ENCODE data around the gene GBP7.
A peak's percentile ranks its signal among the peaks of the same experiment; 100 is the strongest.

The GBP7 gene

DNA sequence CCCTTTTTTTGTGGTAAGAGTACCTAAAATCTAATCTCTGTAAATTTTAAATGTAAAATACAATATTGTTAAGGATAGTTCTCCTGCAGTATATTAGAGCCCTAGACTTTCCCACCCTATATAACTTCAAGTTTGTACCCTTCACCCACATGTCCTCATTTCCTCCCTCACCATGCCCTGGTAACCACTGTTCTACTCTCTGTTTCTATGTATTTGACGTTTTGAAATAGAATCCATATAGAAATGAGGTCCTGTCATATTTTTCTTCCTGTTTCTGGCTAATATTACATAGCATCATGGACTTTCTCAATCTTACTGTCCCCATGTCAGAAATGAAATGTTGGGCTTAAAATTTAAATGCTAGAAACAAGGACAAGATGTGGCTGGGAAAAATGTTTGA is 24.8 kb downstream of the GBP7 start:
- Histone ChIP-seq H3K9me2 (replicated peaks; ENCODE audit: low read depth, low read length) (no peaks in the 10 kb centered on the region), H2AFZ (ENCODE audit: low read length) (no peak overlapping the region; the same call in 1 of the 2 replicates), H3K79me2 (ENCODE audit: insufficient read depth, low read length) (no peaks in the 10 kb centered on the region), H3K4me3 (ENCODE audit: low read length, poor library complexity, severe bottlenecking) (no peak overlapping the region), H3K9me3 (ENCODE audit: insufficient read depth, low read depth, low read length) (no peaks in the 10 kb centered on the region), H4K20me1 (ENCODE audit: insufficient read depth, low read length, poor library complexity, severe bottlenecking) (no peaks in the 10 kb centered on the region), H3F3A (ENCODE audit: low read depth) (no peaks in the 10 kb centered on the region), H3K4me2 (ENCODE audit: low read depth, low read length, poor library complexity, severe bottlenecking) (no peak overlapping the region), H3K9ac (ENCODE audit: low read depth, low read length, poor library complexity, severe bottlenecking) (no peak overlapping the region), H3K27me3 (ENCODE audit: insufficient read depth, low read length, poor library complexity, severe bottlenecking) (no peaks in the 10 kb centered on the region), H3K4me1 (ENCODE audit: insufficient read depth, low read length, poor library complexity, severe bottlenecking) (peaks cover 5% of the 10 kb centered on the region), H3K36me3 (ENCODE audit: insufficient read depth, low read length) (no peaks in the 10 kb centered on the region)
- TF ChIP-seq, protein P1, sequence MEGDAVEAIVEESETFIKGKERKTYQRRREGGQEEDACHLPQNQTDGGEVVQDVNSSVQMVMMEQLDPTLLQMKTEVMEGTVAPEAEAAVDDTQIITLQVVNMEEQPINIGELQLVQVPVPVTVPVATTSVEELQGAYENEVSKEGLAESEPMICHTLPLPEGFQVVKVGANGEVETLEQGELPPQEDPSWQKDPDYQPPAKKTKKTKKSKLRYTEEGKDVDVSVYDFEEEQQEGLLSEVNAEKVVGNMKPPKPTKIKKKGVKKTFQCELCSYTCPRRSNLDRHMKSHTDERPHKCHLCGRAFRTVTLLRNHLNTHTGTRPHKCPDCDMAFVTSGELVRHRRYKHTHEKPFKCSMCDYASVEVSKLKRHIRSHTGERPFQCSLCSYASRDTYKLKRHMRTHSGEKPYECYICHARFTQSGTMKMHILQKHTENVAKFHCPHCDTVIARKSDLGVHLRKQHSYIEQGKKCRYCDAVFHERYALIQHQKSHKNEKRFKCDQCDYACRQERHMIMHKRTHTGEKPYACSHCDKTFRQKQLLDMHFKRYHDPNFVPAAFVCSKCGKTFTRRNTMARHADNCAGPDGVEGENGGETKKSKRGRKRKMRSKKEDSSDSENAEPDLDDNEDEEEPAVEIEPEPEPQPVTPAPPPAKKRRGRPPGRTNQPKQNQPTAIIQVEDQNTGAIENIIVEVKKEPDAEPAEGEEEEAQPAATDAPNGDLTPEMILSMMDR (conservative IDR thresholded peaks at IDR 0.05; ENCODE audit: low read length), result no peak
- TF ChIP-seq EZH2phosphoT487 (IDR thresholded peaks at IDR 0.05; ENCODE audit: borderline replicate concordance), result no peak

DNA sequence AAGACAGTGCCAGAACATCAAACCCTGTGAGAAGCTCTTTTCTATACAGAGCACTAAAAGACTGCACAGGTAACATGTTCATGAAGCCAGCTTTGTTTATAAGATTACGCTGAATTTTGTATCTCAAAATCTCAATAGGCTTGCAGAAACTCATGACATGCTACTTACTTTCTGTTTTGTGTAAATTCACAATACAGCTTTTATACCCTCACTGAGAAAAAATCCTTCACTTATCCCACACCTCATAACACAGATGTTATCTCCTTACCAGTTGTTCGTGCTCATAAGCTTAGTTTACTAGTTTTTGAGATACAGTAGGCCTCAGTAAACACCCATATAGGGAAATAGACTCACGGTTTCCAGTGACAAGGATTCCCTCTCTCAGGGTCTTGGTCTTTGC is 25.8 kb downstream of the GBP7 start:
- Histone ChIP-seq H3K79me2 (ENCODE audit: insufficient read depth, low read length) (no peaks in the 10 kb centered on the region), H3K27me3 (ENCODE audit: insufficient read depth, low read length, poor library complexity, severe bottlenecking) (no peaks in the 10 kb centered on the region), H4K20me1 (ENCODE audit: insufficient read depth, low read length, poor library complexity, severe bottlenecking) (no peaks in the 10 kb centered on the region), H3K4me2 (ENCODE audit: low read depth, low read length, poor library complexity, severe bottlenecking) (no peak overlapping the region), H3K36me3 (ENCODE audit: insufficient read depth, low read length) (no peaks in the 10 kb centered on the region), H3F3A (ENCODE audit: low read depth) (no peaks in the 10 kb centered on the region), H3K9me2 (replicated peaks; ENCODE audit: low read depth, low read length) (no peaks in the 10 kb centered on the region), H3K4me3 (ENCODE audit: low read length, poor library complexity, severe bottlenecking) (no peak overlapping the region), H3K4me1 (ENCODE audit: insufficient read depth, low read length, poor library complexity, severe bottlenecking) (peaks cover 7% of the 10 kb centered on the region), H3K9ac (ENCODE audit: low read depth, low read length, poor library complexity, severe bottlenecking) (no peak overlapping the region), H2AFZ (ENCODE audit: low read length) (no peak overlapping the region), H3K9me3 (ENCODE audit: insufficient read depth, low read depth, low read length) (no peaks in the 10 kb centered on the region)
- no peak for TF ChIP-seq EZH2phosphoT487 (IDR thresholded peaks at IDR 0.05; ENCODE audit: borderline replicate concordance)
- TF ChIP-seq, protein P1 (conservative IDR thresholded peaks at IDR 0.05; ENCODE audit: low read length), result no peak

DNA sequence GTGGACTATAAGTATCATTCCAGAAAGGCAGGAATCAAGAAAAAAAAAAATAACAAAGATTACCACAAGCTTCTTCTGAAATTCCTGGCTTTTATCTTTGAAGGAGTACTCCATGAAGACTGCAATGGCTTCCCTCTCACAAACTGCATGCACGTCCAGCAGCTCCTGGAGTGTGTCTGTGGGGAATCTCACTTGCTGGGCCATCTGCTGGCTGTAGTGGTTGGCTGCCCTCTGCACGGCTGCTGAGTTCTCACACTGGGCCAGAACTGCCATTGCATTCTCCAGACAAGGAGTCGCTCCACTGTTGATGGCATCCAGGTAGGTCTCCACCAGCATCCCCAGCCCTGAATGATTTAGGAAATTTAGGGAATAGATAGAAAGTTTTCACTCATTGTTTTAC is 26.6 kb downstream of the GBP7 start:
- Histone ChIP-seq H3K79me2 (ENCODE audit: insufficient read depth, low read length) (no peaks in the 10 kb centered on the region), H3K27me3 (ENCODE audit: insufficient read depth, low read length, poor library complexity, severe bottlenecking) (no peaks in the 10 kb centered on the region), H3K9me3 (ENCODE audit: insufficient read depth, low read depth, low read length) (no peaks in the 10 kb centered on the region), H2AFZ (ENCODE audit: low read length) (peak overlapping the region; percentile 3; the same call in 1 of the 2 replicates), H3K36me3 (ENCODE audit: insufficient read depth, low read length) (no peaks in the 10 kb centered on the region), H3K9ac (ENCODE audit: low read depth, low read length, poor library complexity, severe bottlenecking) (no peak overlapping the region), H3K4me1 (ENCODE audit: insufficient read depth, low read length, poor library complexity, severe bottlenecking) (peaks cover 7% of the 10 kb centered on the region), H3K9me2 (replicated peaks; ENCODE audit: low read depth, low read length) (no peaks in the 10 kb centered on the region), H4K20me1 (ENCODE audit: insufficient read depth, low read length, poor library complexity, severe bottlenecking) (no peaks in the 10 kb centered on the region), H3K4me3 (ENCODE audit: low read length, poor library complexity, severe bottlenecking) (no peak overlapping the region), H3F3A (ENCODE audit: low read depth) (no peaks in the 10 kb centered on the region), H3K4me2 (ENCODE audit: low read depth, low read length, poor library complexity, severe bottlenecking) (no peak overlapping the region)
- no peak for TF ChIP-seq EZH2phosphoT487 (IDR thresholded peaks at IDR 0.05; ENCODE audit: borderline replicate concordance)
- TF ChIP-seq, protein P1 (conservative IDR thresholded peaks at IDR 0.05; ENCODE audit: low read length), result peak; percentile 21; the same call in 1 of the 2 replicates

All from Loucy (cell line).